Measurements from ENCODE around the gene EIF4EBP3. TPM values are rescaled to one million over a fixed set of nuclear protein-coding genes. Genes with fewer than 3 reads are reported as not detected.

EIF4EBP3 gene
- polyA plus RNA-seq (2014; cell fraction: cytosol; rRNA removed), result 0.36 TPM in 1 of 2 replicates, not detected in the other
- 4.7 and 5.8 TPM in 2 replicates for polyA plus RNA-seq (2014; cell fraction: nucleus; rRNA removed)

- DNase-seq (ENCODE audit: low spot score), result peak; percentile 37
Observed at GRCh38 chr5:140547508-140548299, at the start of gene EIF4EBP3. Gene EIF4EBP3 (plus strand): TSS chr5:140547662. CDS start chr5:140547738, 76 bp downstream.

DNA sequence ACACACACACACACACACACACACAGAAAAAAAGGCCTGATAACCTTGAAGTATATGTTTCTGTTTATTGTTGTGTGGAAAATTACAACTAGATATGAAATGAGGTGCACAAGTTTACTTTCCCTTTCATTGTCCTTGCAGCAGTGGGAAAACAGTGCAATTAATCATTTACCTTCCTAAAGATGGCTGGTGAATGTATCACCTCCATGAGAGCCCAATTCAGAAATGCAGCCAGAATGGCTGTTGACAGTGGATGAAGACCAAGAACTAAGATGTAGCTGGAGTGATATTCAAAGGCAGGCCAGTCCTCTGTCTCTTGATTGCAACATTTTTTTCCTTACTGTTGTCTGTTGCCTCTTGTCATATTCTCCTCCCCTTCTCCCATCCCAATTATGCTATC lies 49.6 kb upstream of the EIF4EBP3 start:
- DNase-seq (ENCODE audit: low spot score), result no peak

GRCh38 chr5:140498591-140498990 lies 48.9 kb upstream of the EIF4EBP3 start:
- DNase-seq (ENCODE audit: low spot score), result no peak

DNA sequence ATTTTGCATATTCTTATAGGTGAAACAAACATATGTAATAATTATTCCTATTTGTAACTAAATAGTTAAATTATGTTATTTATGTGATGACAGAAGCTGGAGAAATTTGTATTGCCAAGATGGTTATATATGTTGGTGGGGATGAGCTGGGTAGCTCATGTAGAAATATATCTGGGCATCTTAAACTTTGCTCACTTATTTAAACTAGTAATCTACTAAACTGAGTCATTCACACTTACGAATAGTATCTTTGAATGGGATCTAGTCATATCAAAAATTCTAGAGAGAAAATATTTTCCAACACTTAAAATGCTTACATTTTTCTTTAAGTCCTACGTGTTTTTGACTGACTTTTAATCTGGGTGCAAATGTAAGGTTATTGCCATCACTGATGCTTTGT lies 44.6 kb upstream of the EIF4EBP3 start:
- DNase-seq (ENCODE audit: low spot score), result no peak

GRCh38 chr5:140509898-140510297 lies 37.6 kb upstream of the EIF4EBP3 start:
- no peak for DNase-seq (ENCODE audit: low spot score)

DNA sequence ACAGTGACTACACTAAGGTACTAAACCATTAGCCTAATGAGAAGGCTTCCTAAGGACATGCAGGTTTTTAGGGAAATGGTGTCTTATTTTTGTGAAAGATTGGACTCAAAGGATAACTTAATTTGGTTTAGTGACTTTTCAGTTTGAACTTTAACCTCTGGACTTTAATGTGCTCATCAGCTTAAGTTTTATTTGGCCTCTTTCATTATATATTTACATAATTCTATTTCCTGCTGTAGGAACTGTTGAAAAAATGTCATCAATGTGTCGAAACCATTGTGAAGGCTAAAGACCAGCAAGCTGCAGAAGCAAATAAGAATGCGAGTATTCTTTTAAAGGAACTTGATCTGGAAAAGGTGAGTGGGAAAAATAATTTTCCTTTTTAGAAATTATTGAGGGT lies 34.3 kb upstream of the EIF4EBP3 start:
- DNase-seq (ENCODE audit: low spot score), result no peak

- no peak for DNase-seq (ENCODE audit: low spot score)
Observed at GRCh38 chr5:140524003-140524402, 23.5 kb upstream of the EIF4EBP3 start.

- no peak for DNase-seq (ENCODE audit: low spot score)
Observed at GRCh38 chr5:140540227-140540626, 7.2 kb upstream of the EIF4EBP3 start.

DNA sequence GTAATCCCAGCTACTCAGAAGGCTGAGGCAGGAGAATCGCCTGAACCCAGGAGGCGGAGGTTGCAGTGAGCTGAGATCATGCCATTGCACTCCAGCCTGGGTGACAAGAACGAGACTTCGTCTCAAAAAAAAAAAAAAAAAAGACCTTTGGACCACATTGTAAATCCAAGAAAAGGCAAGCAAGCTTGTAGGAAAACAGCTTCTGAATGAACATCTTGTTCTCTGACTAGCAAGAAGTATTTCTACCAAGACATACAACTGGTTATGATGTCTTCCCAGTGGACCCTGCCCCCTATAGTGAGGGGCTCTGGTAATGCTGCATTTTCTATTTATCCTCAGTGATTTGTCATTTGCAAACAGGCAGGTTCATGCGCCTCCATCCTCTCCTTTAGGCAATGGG lies 4.5 kb upstream of the EIF4EBP3 start:
- no peak for DNase-seq (ENCODE audit: low spot score)

GRCh38 chr5:140544986-140545385 lies 2.5 kb upstream of the EIF4EBP3 start:
- no peak for DNase-seq (ENCODE audit: low spot score)

GRCh38 chr5:140545606-140546005 lies 1.9 kb upstream of the EIF4EBP3 start:
- DNase-seq (ENCODE audit: low spot score), result no peak

DNA sequence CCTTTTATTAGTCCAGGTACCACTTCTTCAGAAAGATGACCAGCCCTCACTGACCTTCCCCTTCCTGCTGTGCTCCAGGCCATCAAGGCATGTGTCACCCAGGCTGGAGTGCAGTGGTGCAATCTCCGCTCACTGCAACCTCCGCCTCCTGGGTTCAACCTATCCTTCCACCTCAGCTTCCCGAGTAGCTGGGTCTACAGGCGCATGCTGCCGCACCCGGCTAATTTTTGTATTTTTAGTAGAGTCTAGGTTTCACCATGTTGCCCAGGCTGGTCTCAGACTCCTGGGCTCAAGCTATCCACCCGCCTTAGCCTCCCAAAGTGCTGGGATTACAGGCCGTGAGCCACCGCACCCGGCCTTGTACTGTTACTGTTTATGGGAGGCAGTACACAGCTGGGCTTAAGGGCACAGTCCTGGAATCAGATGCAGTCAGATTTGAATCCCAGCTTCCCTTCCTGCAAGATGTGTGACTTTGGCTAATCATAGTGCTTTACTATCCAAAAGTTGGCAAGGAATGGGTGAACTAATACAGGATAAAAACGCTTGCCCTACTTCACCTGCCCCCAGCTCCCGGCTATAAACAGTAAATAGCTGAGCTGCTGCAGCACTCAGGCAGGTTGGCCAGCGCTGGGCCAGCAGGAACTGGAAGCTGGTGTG lies 483 bp upstream of the EIF4EBP3 start:
- DNase-seq (ENCODE audit: low spot score), result no peak

GRCh38 chr5:140548300-140548688 lies 832 bp downstream of the EIF4EBP3 start:
- no peak for DNase-seq (ENCODE audit: low spot score)

GRCh38 chr5:140548791-140549190 lies 1.3 kb downstream of the EIF4EBP3 start:
- no peak for DNase-seq (ENCODE audit: low spot score)

- DNase-seq (ENCODE audit: low spot score), result no peak
Observed at GRCh38 chr5:140549237-140550144, 2.0 kb downstream of the EIF4EBP3 start.

- no peak for DNase-seq (ENCODE audit: low spot score)
Observed at GRCh38 chr5:140550147-140551079, 3.0 kb downstream of the EIF4EBP3 start.

DNA sequence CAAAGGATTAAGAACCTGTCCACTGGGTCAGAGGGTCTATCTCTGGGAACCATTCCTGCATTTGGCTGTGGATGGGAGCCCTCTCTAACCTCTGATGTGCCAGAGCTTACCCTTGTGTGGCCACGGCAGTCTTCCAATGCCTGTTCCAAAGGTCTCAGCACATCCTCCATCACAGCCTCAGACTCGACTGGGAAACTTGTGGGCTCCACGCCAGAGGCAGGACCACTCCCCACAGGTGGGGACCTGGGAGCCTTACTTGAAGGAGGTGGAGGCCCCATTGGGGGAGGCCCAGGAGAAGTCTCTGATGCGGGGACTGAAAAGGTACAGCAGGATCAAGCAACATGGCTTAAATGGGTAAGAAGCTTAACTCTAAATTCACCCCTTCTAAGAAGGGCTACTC lies 4.4 kb downstream of the EIF4EBP3 start:
- no peak for DNase-seq (ENCODE audit: low spot score)

DNA sequence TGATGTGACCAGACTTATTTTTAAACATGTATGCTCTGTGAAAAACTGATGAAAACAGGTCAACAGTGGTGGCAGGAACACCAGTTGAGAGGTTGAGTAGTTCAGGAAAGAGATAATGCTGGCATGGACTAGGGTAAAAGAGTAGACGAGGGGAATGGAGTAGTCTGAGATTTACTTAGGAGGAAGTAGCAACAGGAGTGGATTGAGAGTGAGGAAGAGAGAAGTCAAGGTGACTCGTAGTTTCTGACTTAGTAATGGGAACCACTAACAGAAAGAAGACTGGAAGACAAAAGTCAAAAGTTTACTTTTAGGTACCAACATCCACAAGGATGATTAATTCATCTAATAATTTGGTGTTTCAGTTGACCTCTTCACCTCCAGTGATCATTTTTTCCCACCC lies 6.2 kb downstream of the EIF4EBP3 start:
- DNase-seq (ENCODE audit: low spot score), result no peak

DNA sequence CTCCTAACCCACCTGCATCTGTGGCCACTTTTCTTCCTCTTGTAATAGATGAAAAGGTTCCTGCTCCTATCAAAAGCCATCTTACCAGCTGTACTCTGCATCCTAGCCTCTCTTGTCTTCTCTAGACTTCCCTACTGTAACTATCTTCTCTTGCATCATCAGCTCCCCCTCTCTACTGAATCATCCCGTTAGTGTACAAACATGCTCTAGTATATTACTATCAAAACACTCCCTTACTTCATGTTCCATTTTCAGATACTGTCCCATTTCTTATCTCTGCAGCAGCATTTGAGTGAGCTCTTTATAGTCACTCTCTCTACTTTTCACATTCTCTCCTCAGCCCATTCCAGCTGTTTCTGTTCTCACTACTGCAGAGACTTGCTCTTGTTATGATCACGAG lies 7.0 kb downstream of the EIF4EBP3 start:
- no peak for DNase-seq (ENCODE audit: low spot score)

GRCh38 chr5:140555747-140556312 lies 8.4 kb downstream of the EIF4EBP3 start:
- DNase-seq (ENCODE audit: low spot score), result no peak
